NCI-H1694 (cell line): Measurements from ENCODE around the gene SLC2A6.

Source experiments
- DNase-seq: peaks from one replicate; lab custom pipeline; 2025; lab: John Stamatoyannopoulos, UW

Gene SLC2A6

GRCh38 chr9:133477992-133478850 is 678 bp downstream of the SLC2A6 start:
- DNase-seq = no peak

- DNase-seq = no peak
Observed at GRCh38 chr9:133477461-133477860, 1.4 kb downstream of the SLC2A6 start.

GRCh38 chr9:133476941-133477340 is 2.0 kb downstream of the SLC2A6 start:
- DNase-seq = no peak

- DNase-seq = no peak
Observed at GRCh38 chr9:133476036-133476931, 2.6 kb downstream of the SLC2A6 start.

GRCh38 chr9:133475292-133476012 is 3.4 kb downstream of the SLC2A6 start:
- no peak for DNase-seq

- DNase-seq = no peak
Observed at GRCh38 chr9:133474853-133475252, 4.0 kb downstream of the SLC2A6 start.

GRCh38 chr9:133474215-133474614 is 4.7 kb downstream of the SLC2A6 start:
- DNase-seq = no peak

- no peak for DNase-seq
Observed at GRCh38 chr9:133473743-133474142, 5.2 kb downstream of the SLC2A6 start.

GRCh38 chr9:133472753-133473378 is 6.0 kb downstream of the SLC2A6 start:
- no peak for DNase-seq

GRCh38 chr9:133472277-133472645 is 6.6 kb downstream of the SLC2A6 start:
- DNase-seq = no peak

GRCh38 chr9:133471551-133472276 is 7.2 kb downstream of the SLC2A6 start:
- no peak for DNase-seq

GRCh38 chr9:133470988-133471387 is 7.9 kb downstream of the SLC2A6 start:
- no peak for DNase-seq

GRCh38 chr9:133470427-133470924 is 8.4 kb downstream of the SLC2A6 start:
- DNase-seq = no peak

GRCh38 chr9:133468777-133469421 is 10.0 kb downstream of the SLC2A6 start:
- no peak for DNase-seq

GRCh38 chr9:133468374-133468773 is 10.5 kb downstream of the SLC2A6 start:
- DNase-seq = no peak

GRCh38 chr9:133467101-133467500 is 11.8 kb downstream of the SLC2A6 start:
- no peak for DNase-seq

GRCh38 chr9:133465984-133466383 is 12.9 kb downstream of the SLC2A6 start:
- no peak for DNase-seq

- no peak for DNase-seq
Observed at GRCh38 chr9:133464638-133465037, 14.3 kb downstream of the SLC2A6 start.

GRCh38 chr9:133463864-133464615 is 14.9 kb downstream of the SLC2A6 start:
- no peak for DNase-seq
